ENCODE measurements around the gene MAGI1. TPM values are rescaled to one million over a fixed set of nuclear protein-coding genes. Genes with fewer than 3 reads are reported as not detected.
A peak's percentile ranks its signal among the peaks of the same experiment; 100 is the strongest.

MAGI1 gene
- total RNA-seq, 2 donors from 2014 or later: 38.6 to 45.1 TPM

DNA sequence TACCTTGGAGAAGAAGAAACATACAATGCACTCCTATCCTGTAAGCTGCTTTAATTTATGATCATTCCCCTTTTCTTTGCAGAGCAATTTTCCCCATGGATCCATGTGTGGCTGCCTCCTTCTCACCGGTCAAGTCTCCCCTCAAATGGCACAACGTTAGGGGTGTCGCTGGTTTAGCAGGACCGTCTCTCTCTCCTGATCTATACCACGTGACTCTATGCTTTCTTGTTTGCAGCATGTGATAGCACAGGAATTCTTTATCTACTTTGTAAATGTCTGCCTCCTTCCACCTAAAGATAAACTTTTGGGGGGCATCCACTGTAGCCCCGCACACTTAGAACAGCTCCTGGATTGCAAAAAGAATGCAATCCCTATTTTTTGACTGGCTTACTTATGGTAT is 506.0 kb downstream of the MAGI1 start:
- no peak overlapping the region for H3K4me3 ChIP-seq (ENCODE audit: low read length)
- Mint-ChIP-seq H3K27me3 (ENCODE audit: insufficient read depth) (no peaks in the 10 kb centered on the region), H3K4me3 (no peak overlapping the region), H3K4me1 (no peaks in the 10 kb centered on the region), H3K27ac (no peak overlapping the region), H3K36me3 (ENCODE audit: low read depth) (no peaks in the 10 kb centered on the region), H3K9me3 (no peaks in the 10 kb centered on the region)
- TF ChIP-seq, protein P1, sequence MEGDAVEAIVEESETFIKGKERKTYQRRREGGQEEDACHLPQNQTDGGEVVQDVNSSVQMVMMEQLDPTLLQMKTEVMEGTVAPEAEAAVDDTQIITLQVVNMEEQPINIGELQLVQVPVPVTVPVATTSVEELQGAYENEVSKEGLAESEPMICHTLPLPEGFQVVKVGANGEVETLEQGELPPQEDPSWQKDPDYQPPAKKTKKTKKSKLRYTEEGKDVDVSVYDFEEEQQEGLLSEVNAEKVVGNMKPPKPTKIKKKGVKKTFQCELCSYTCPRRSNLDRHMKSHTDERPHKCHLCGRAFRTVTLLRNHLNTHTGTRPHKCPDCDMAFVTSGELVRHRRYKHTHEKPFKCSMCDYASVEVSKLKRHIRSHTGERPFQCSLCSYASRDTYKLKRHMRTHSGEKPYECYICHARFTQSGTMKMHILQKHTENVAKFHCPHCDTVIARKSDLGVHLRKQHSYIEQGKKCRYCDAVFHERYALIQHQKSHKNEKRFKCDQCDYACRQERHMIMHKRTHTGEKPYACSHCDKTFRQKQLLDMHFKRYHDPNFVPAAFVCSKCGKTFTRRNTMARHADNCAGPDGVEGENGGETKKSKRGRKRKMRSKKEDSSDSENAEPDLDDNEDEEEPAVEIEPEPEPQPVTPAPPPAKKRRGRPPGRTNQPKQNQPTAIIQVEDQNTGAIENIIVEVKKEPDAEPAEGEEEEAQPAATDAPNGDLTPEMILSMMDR (conservative IDR thresholded peaks at IDR 0.05): no peak
- H3K9me3 ChIP-seq (ENCODE audit: control insufficient read depth, low read length): no peaks in the 10 kb centered on the region
- no peak for DNase-seq
- no peaks in the 10 kb centered on the region for H3K27me3 ChIP-seq (ENCODE audit: control insufficient read depth, insufficient read depth, low read length, poor library complexity, severe bottlenecking)
- H3K4me1 ChIP-seq (ENCODE audit: control insufficient read depth, insufficient read depth, low read length): peaks cover 2% of the 10 kb centered on the region
- no peak overlapping the region for H3K27ac ChIP-seq (ENCODE audit: low read depth, low read length)
- WGBS, 2 experiments (ENCODE audit: insufficient coverage in 1 of 2, insufficient read length in 1 of 2): 80 to 94% methylated on average over 1 to 6 of the region's 6 CpGs
- H3K9ac ChIP-seq (ENCODE audit: extremely low read depth, low read length, poor library complexity, severe bottlenecking): no peak overlapping the region
- no peaks in the 10 kb centered on the region for H3K36me3 ChIP-seq (ENCODE audit: control insufficient read depth, insufficient read depth, low read length)

GRCh38 chr3:65532215-65532614 is 506.5 kb downstream of the MAGI1 start:
- H3K36me3 ChIP-seq (ENCODE audit: control insufficient read depth, insufficient read depth, low read length): no peaks in the 10 kb centered on the region
- Mint-ChIP-seq H3K4me3 (no peak overlapping the region), H3K9me3 (no peaks in the 10 kb centered on the region), H3K4me1 (no peaks in the 10 kb centered on the region), H3K27ac (no peak overlapping the region), H3K27me3 (ENCODE audit: insufficient read depth) (no peaks in the 10 kb centered on the region), H3K36me3 (ENCODE audit: low read depth) (no peaks in the 10 kb centered on the region)
- no peaks in the 10 kb centered on the region for H3K27me3 ChIP-seq (ENCODE audit: control insufficient read depth, insufficient read depth, low read length, poor library complexity, severe bottlenecking)
- WGBS, 2 experiments (ENCODE audit: insufficient coverage in 1 of 2, insufficient read length in 1 of 2): 81 to 93% methylated on average over 3 to 4 of the region's 4 CpGs
- peak overlapping the region; percentile 67 for H3K27ac ChIP-seq (ENCODE audit: low read depth, low read length)
- H3K9me3 ChIP-seq (ENCODE audit: control insufficient read depth, low read length): no peaks in the 10 kb centered on the region
- TF ChIP-seq, protein P1 (conservative IDR thresholded peaks at IDR 0.05): no peak
- H3K9ac ChIP-seq (ENCODE audit: extremely low read depth, low read length, poor library complexity, severe bottlenecking): no peak overlapping the region
- peaks cover 2% of the 10 kb centered on the region for H3K4me1 ChIP-seq (ENCODE audit: control insufficient read depth, insufficient read depth, low read length)
- no peak overlapping the region for H3K4me3 ChIP-seq (ENCODE audit: low read length)
- DNase-seq: no peak

GRCh38 chr3:65531499-65531898 is 507.2 kb downstream of the MAGI1 start:
- H3K27ac Mint-ChIP-seq: no peak overlapping the region

More at GRCh38 chr3:65531499-65531898, 507.2 kb downstream of the MAGI1 start:
- H3K9ac ChIP-seq (ENCODE audit: extremely low read depth, low read length, poor library complexity, severe bottlenecking): no peak overlapping the region
- no peak for DNase-seq
- no peaks in the 10 kb centered on the region for H3K36me3 Mint-ChIP-seq (ENCODE audit: low read depth)
- no peaks in the 10 kb centered on the region for H3K36me3 ChIP-seq (ENCODE audit: control insufficient read depth, insufficient read depth, low read length)
- TF ChIP-seq, protein P1 (conservative IDR thresholded peaks at IDR 0.05): no peak
- no peak overlapping the region for H3K4me3 Mint-ChIP-seq
- no peaks in the 10 kb centered on the region for H3K27me3 ChIP-seq (ENCODE audit: control insufficient read depth, insufficient read depth, low read length, poor library complexity, severe bottlenecking)
- H3K27ac ChIP-seq (ENCODE audit: low read depth, low read length): no peak overlapping the region
- H3K4me1 ChIP-seq (ENCODE audit: control insufficient read depth, insufficient read depth, low read length): peaks cover 2% of the 10 kb centered on the region
- H3K9me3 Mint-ChIP-seq: no peaks in the 10 kb centered on the region
- H3K4me1 Mint-ChIP-seq: no peaks in the 10 kb centered on the region
- no peaks in the 10 kb centered on the region for H3K9me3 ChIP-seq (ENCODE audit: control insufficient read depth, low read length)
- 89 to 94% methylated on average over 1 of the region's 1 CpG for WGBS, 2 experiments (ENCODE audit: insufficient coverage in 1 of 2, insufficient read length in 1 of 2)
- H3K27me3 Mint-ChIP-seq (ENCODE audit: insufficient read depth): no peaks in the 10 kb centered on the region
- H3K4me3 ChIP-seq (ENCODE audit: low read length): no peak overlapping the region
